KOPT-K1 (cell line): Measurements from ENCODE around the gene BANF2.
A peak's percentile ranks its signal among the peaks of the same experiment; 100 is the strongest.

Experiments
- H3K27ac ChIP-seq: fragments of 200-600 bp; sonication (generic); 2 replicates; pipeline ENCODE4 v1.5.1; 2016; ENCODE audit warnings: antibody characterized with exemption, mild to moderate bottlenecking, low read depth, low read length; ENCODE audit not compliant: poor library complexity, severe bottlenecking
- H3K36me3 ChIP-seq: fragments of 200-600 bp; sonication (generic); 2 replicates; pipeline ENCODE4 v1.5.1; 2017; ENCODE audit warnings: antibody characterized with exemption, mild to moderate bottlenecking, low read length, moderate library complexity; ENCODE audit not compliant: insufficient read depth
- H3K9me3 ChIP-seq: fragments of 200-600 bp; sonication (generic); 2 replicates; pipeline ENCODE4 v1.5.1; 2017; ENCODE audit warnings: antibody characterized with exemption, low read length, mild to moderate bottlenecking; ENCODE audit not compliant: insufficient read depth, poor library complexity, severe bottlenecking

The BANF2 gene

GRCh38 chr20:17659801-17660200, 40.0 kb upstream of the BANF2 start:
- Histone ChIP-seq H3K27ac (no peak overlapping the region), H3K36me3 (peaks cover 34% of the 10 kb centered on the region), H3K9me3 (peaks cover 9% of the 10 kb centered on the region)

GRCh38 chr20:17660667-17661066, 39.1 kb upstream of the BANF2 start:
- Histone ChIP-seq H3K36me3 (peaks cover 34% of the 10 kb centered on the region), H3K27ac (no peak overlapping the region), H3K9me3 (peaks cover 9% of the 10 kb centered on the region)

- Histone ChIP-seq H3K9me3 (peaks cover 9% of the 10 kb centered on the region), H3K36me3 (peaks cover 34% of the 10 kb centered on the region), H3K27ac (no peak overlapping the region)
Observed at GRCh38 chr20:17661121-17661744, 38.5 kb upstream of the BANF2 start.

GRCh38 chr20:17662333-17663039, 37.3 kb upstream of the BANF2 start:
- peak overlapping the region; percentile 67 for H3K27ac ChIP-seq
- peaks cover 9% of the 10 kb centered on the region for H3K9me3 ChIP-seq
- H3K36me3 ChIP-seq, result peaks cover 25% of the 10 kb centered on the region

GRCh38 chr20:17663040-17663399, 36.7 kb upstream of the BANF2 start:
- H3K27ac ChIP-seq, result peak overlapping the region; percentile 67
- H3K36me3 ChIP-seq, result peaks cover 20% of the 10 kb centered on the region
- peaks cover 9% of the 10 kb centered on the region for H3K9me3 ChIP-seq

GRCh38 chr20:17663486-17663885, 36.3 kb upstream of the BANF2 start:
- Histone ChIP-seq H3K36me3 (peaks cover 19% of the 10 kb centered on the region), H3K9me3 (peaks cover 4% of the 10 kb centered on the region), H3K27ac (peak overlapping the region; percentile 67)

- H3K36me3 ChIP-seq, result peaks cover 15% of the 10 kb centered on the region; the same call in 1 of the 2 replicates
- peak overlapping the region; percentile 67 for H3K27ac ChIP-seq
- no peaks in the 10 kb centered on the region for H3K9me3 ChIP-seq
Observed at GRCh38 chr20:17664025-17664633, 35.6 kb upstream of the BANF2 start.

GRCh38 chr20:17665756-17666155, 34.0 kb upstream of the BANF2 start:
- peaks cover 5% of the 10 kb centered on the region; the same call in 1 of the 2 replicates for H3K36me3 ChIP-seq
- no peaks in the 10 kb centered on the region for H3K9me3 ChIP-seq
- H3K27ac ChIP-seq, result peak overlapping the region; percentile 37

GRCh38 chr20:17666481-17666880, 33.3 kb upstream of the BANF2 start:
- Histone ChIP-seq H3K9me3 (no peaks in the 10 kb centered on the region), H3K36me3 (peaks cover 5% of the 10 kb centered on the region; the same call in 1 of the 2 replicates), H3K27ac (peak overlapping the region; percentile 37)

GRCh38 chr20:17667445-17667844, 32.3 kb upstream of the BANF2 start:
- peaks cover 5% of the 10 kb centered on the region; the same call in 1 of the 2 replicates for H3K36me3 ChIP-seq
- no peaks in the 10 kb centered on the region for H3K9me3 ChIP-seq
- H3K27ac ChIP-seq, result no peak overlapping the region

- Histone ChIP-seq H3K36me3 (peaks cover 5% of the 10 kb centered on the region; the same call in 1 of the 2 replicates), H3K9me3 (no peaks in the 10 kb centered on the region), H3K27ac (no peak overlapping the region)
Observed at GRCh38 chr20:17668432-17668831, 31.3 kb upstream of the BANF2 start.

- Histone ChIP-seq H3K27ac (no peak overlapping the region), H3K36me3 (peaks cover 5% of the 10 kb centered on the region; the same call in 1 of the 2 replicates), H3K9me3 (no peaks in the 10 kb centered on the region)
Observed at GRCh38 chr20:17669306-17669931, 30.3 kb upstream of the BANF2 start.

GRCh38 chr20:17671011-17671410, 28.8 kb upstream of the BANF2 start:
- H3K27ac ChIP-seq, result no peak overlapping the region
- H3K36me3 ChIP-seq, result peaks cover 9% of the 10 kb centered on the region; the same call in 1 of the 2 replicates
- no peaks in the 10 kb centered on the region for H3K9me3 ChIP-seq

GRCh38 chr20:17671565-17671964, 28.2 kb upstream of the BANF2 start:
- Histone ChIP-seq H3K9me3 (no peaks in the 10 kb centered on the region), H3K27ac (no peak overlapping the region), H3K36me3 (peaks cover 10% of the 10 kb centered on the region; the same call in 1 of the 2 replicates)

- Histone ChIP-seq H3K36me3 (peaks cover 10% of the 10 kb centered on the region; the same call in 1 of the 2 replicates), H3K27ac (no peak overlapping the region), H3K9me3 (no peaks in the 10 kb centered on the region)
Observed at GRCh38 chr20:17673084-17673483, 26.7 kb upstream of the BANF2 start.
